ENCODE results near the gene ABAT.

DNA sequence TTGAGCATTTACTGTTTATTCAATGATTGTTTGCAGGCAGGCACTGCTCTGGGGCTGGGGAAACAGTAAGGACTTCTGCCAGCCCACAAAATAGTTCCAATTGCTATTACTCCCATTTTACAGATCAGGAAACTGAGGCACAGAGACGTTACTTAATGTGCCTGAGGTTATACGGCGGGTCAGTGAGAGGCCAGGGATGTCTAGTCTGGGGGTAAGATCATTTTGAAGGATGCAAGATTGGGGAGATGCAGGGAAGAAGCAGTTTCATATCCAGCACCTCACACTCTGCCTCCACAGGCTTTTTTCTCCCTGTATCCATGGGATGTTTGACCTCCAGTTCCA lies 46.5 kb downstream of the ABAT start:
- TF ChIP-seq CTCF (conservative IDR thresholded peaks at IDR 0.05; ENCODE audit: low read length) (no peak), EZH2phosphoT487 (IDR thresholded peaks at IDR 0.05; ENCODE audit: borderline replicate concordance, low read depth, low read length) (no peak)

Measured in OCI-LY7 (cell line).